LNCAP (cell line): ENCODE measurements around the gene ZC2HC1B.

ENCODE experiments used
- TF ChIP-seq, protein P1 (sequence below): fragments of 450-650 bp; IDR thresholded peaks from 2 replicates; pipeline ENCODE4 v1.5.1; 2017; ENCODE audit warnings: mild to moderate bottlenecking

ZC2HC1B gene

GRCh38 chr6:143839196-143839595, 25.1 kb upstream of the ZC2HC1B start:
- TF ChIP-seq, protein P1, sequence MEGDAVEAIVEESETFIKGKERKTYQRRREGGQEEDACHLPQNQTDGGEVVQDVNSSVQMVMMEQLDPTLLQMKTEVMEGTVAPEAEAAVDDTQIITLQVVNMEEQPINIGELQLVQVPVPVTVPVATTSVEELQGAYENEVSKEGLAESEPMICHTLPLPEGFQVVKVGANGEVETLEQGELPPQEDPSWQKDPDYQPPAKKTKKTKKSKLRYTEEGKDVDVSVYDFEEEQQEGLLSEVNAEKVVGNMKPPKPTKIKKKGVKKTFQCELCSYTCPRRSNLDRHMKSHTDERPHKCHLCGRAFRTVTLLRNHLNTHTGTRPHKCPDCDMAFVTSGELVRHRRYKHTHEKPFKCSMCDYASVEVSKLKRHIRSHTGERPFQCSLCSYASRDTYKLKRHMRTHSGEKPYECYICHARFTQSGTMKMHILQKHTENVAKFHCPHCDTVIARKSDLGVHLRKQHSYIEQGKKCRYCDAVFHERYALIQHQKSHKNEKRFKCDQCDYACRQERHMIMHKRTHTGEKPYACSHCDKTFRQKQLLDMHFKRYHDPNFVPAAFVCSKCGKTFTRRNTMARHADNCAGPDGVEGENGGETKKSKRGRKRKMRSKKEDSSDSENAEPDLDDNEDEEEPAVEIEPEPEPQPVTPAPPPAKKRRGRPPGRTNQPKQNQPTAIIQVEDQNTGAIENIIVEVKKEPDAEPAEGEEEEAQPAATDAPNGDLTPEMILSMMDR: no peak

- TF ChIP-seq, protein P1: no peak
These were observed 23.5 kb upstream of the ZC2HC1B start for GRCh38 chr6:143840595-143841265.

DNA sequence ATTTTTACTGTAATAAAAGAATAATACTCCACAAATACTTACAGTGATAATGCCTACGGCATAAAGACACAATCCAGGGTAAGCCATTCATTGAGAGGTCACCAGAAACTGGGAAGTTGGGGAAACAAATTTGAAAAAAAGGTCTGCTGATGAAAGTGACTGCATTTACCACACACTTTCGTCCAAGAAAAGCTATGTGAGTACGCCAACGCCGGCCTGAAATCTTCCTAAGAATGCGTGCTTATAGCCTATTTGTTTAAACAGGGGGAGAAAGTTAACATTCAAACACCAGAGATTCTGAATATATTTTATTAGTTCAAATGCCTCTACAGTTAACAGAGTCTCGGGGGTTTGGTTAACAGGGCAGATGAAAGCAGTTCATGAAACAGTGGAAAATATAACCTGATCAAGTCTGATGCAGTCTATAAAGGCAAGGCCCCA, 21.8 kb upstream of the ZC2HC1B start:
- TF ChIP-seq, protein P1: no peak

GRCh38 chr6:143842902-143843676, 21.2 kb upstream of the ZC2HC1B start, which contains the start of gene LTV1:
Gene LTV1, plus strand, starts transcription at chr6:143843338. Its CDS starts 140 bp downstream, at chr6:143843478.
- TF ChIP-seq, protein P1: no peak

- TF ChIP-seq, protein P1: no peak
These were observed 20.6 kb upstream of the ZC2HC1B start for GRCh38 chr6:143843677-143843999.

DNA sequence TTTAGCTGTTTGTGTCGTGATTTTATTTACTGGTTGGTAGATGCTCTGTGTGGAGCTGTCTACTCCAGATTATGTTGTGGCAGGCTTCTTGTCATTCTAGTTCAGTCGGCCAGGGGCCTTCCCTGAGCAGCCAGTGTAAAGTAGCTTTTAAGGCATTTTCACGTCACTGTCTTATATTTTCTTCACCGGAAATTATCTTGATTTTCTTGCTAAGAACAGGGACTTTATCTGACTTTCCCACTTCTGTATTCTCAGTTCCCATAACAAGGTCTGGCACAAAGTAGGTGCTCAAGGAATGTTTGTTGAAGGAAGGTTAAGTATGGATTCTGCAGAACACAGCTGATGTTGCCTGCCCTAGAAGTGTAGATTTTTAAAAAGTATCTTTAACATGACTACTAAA, 20.3 kb upstream of the ZC2HC1B start:
- TF ChIP-seq, protein P1: no peak

DNA sequence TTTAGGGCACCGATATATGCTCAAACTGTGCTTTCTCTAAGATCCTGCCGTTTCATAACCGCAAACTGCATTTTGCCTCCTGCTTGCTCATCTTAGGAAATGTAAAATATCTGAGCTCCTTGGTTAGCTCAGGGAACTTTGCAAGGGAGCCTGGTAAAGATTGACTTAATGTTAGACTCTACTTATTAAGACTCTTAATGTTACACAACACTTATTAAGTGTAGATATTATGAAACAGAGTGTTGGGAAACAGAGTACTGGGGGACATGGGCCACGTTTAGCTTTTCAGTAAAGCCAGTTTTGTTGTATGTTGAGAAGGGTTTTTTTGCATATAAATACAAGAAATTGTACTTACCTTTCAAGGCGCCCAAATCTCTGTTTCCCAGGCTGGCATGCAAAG, 19.2 kb upstream of the ZC2HC1B start:
- TF ChIP-seq, protein P1: no peak
